Activated B cell treated with CpG ODN at 0.5 μM for 24 hours (primary cell): ENCODE results near the gene TRIM2. TPM values are rescaled to one million over a fixed set of nuclear protein-coding genes. Genes with fewer than 3 reads are reported as not detected.

ENCODE experiments used
- ATAC-seq: fragments of 200-7000 bp; cut with Tn5 transposase; one replicate; pipeline ENCODE4 v1.10.0; 2021; ENCODE audit warnings: low read depth, mild to moderate bottlenecking, moderate library complexity
- CTCF ChIA-PET: fragments of 350-600 bp; sonication (Branson Sonifier 250); formaldehyde crosslinking; loops from one replicate; lab custom pipeline; 2021; ENCODE audit warnings: antibody characterized with exemption; lab: Charles Lee
- POLR2A ChIA-PET: fragments of 350-600 bp; sonication (Branson Sonifier 250); formaldehyde crosslinking; loops from one replicate; lab custom pipeline; 2021; ENCODE audit warnings: antibody characterized with exemption; lab: Charles Lee
- DNase-seq: peaks from one replicate; pipeline ENCODE4 v3.0.0; 2022
- H3K27ac Mint-ChIP-seq: one replicate; pipeline ENCODE4 v1.8.0; 2020; ENCODE audit warnings: mixed read lengths
- H3K27me3 Mint-ChIP-seq: one replicate; pipeline ENCODE4 v1.8.0; 2021; ENCODE audit warnings: mixed read lengths
- H3K36me3 Mint-ChIP-seq: one replicate; pipeline ENCODE4 v1.8.0; 2021; ENCODE audit warnings: low read depth, mixed read lengths
- H3K4me1 Mint-ChIP-seq: one replicate; pipeline ENCODE4 v1.8.0; 2021; ENCODE audit warnings: mixed read lengths
- H3K4me3 Mint-ChIP-seq: one replicate; pipeline ENCODE4 v1.8.0; 2020; ENCODE audit warnings: mild to moderate bottlenecking, mixed read lengths
- H3K9me3 Mint-ChIP-seq: one replicate; pipeline ENCODE4 v1.8.0; 2020; ENCODE audit warnings: mixed read lengths
- CTCF ChIP-seq: fragments of 200-600 bp; IDR thresholded peaks from one replicate; pipeline ENCODE4 v1.8.0; 2022; ENCODE audit warnings: antibody characterized with exemption, mild to moderate bottlenecking
- intact Hi-C: fragments of 100-400 bp; cut with micrococcal nuclease; formaldehyde crosslinking; loops from one replicate; pipeline ENCODE4 v1.15.1; 2024
- total RNA-seq: library from RNA; stranded (reverse); gene quantifications from 2 replicates; pipeline ENCODE4 v1.2.3, GENCODE V29; 2022

Gene TRIM2
- total RNA-seq, 1 donor from 2014 or later, result 5.1 TPM

- DNase-seq (no peak), ATAC-seq (no peak)
- H3K36me3 Mint-ChIP-seq, result peaks cover 3% of the 10 kb centered on the region
- H3K4me3 Mint-ChIP-seq, result peak overlapping the region; percentile 46
- H3K4me1 Mint-ChIP-seq, result peaks cover 42% of the 10 kb centered on the region
- H3K27ac Mint-ChIP-seq, result peak overlapping the region; percentile 7
- TF ChIP-seq CTCF, result no peak
- H3K9me3 Mint-ChIP-seq, result no peaks in the 10 kb centered on the region
- H3K27me3 Mint-ChIP-seq, result no peaks in the 10 kb centered on the region
- ChIA-PET POLR2A (interaction anchor here (0.6 to 1.9 kb wide), 2 partner anchors 47 to 300 kb away, joined by 5 to 6 read pairs; no protein-coding TSS in a partner anchor), CTCF (interaction anchor here (1.0 to 3.3 kb wide), 3 partner anchors 231 to 300 kb away, joined by 3 to 21 read pairs (median 3); no protein-coding TSS in a partner anchor)
- intact Hi-C loops, result loop anchor here (5.0 to 10.0 kb wide), 3 partner anchors 1162 to 1581 kb away; partner anchors contain the start of genes FGG and GATB
Measured at GRCh38 chr4:153342751-153343552, 138.7 kb downstream of the TRIM2 start.

GRCh38 chr4:153344131-153345011 lies 140.1 kb downstream of the TRIM2 start, which contains the start of gene MND1:
MND1 (plus strand) TSS chr4:153344688; CDS start chr4:153344738, 50 bp downstream.
- Mint-ChIP-seq H3K4me3 (peak within 1 kb of the TSS; percentile 94), H3K36me3 (peaks cover 3% of the 10 kb centered on the region), H3K27ac (no peak within 1 kb of the TSS), H3K4me1 (peaks cover 44% of the 10 kb centered on the region), H3K9me3 (no peaks in the 10 kb centered on the region), H3K27me3 (no peaks in the 10 kb centered on the region)
- DNase-seq (peak; percentile 91), ATAC-seq (peak; percentile 93)
- ChIA-PET CTCF (interaction anchor here (0.5 to 3.3 kb wide), 6 partner anchors 74 to 299 kb away, joined by 3 to 21 read pairs (median 3); no protein-coding TSS in a partner anchor), POLR2A (interaction anchor here (0.7 to 1.8 kb wide), 3 partner anchors 178 to 230 kb away, joined by 3 to 5 read pairs (median 4); no protein-coding TSS in a partner anchor)
- peak; percentile 72 for TF ChIP-seq CTCF
- intact Hi-C loops, result loop anchor here (1.0 to 10.0 kb wide), 10 partner anchors 89 to 1582 kb away; partner anchors contain the start of genes FGG and GATB

- intact Hi-C loops, result loop anchor here (1.0 to 10.0 kb wide), 4 partner anchors 94 to 1270 kb away; partner anchors contain the start of gene FGG
- CTCF ChIA-PET, result interaction anchor here (0.5 to 2.3 kb wide), 12 partner anchors 30 to 405 kb away, joined by 3 to 21 read pairs (median 4); partner anchors contain the start of gene TMEM131L
- POLR2A ChIA-PET, result interaction anchor here (0.9 to 1.8 kb wide), 3 partner anchors 121 to 236 kb away, joined by 3 to 8 read pairs (median 5); partner anchors contain the start of gene TMEM131L
- Mint-ChIP-seq H3K36me3 (peaks cover 3% of the 10 kb centered on the region), H3K9me3 (no peaks in the 10 kb centered on the region), H3K27ac (no peak overlapping the region), H3K27me3 (no peaks in the 10 kb centered on the region), H3K4me1 (peaks cover 44% of the 10 kb centered on the region), H3K4me3 (peak overlapping the region; percentile 94)
- DNase-seq (peak; percentile 28), ATAC-seq (peak; percentile 33)
- TF ChIP-seq CTCF, result no peak
Measured at GRCh38 chr4:153345012-153345981, 141.1 kb downstream of the TRIM2 start.

GRCh38 chr4:153346031-153346430 lies 141.8 kb downstream of the TRIM2 start:
- POLR2A ChIA-PET, result interaction anchor here (0.9 to 1.8 kb wide), 3 partner anchors 120 to 236 kb away, joined by 3 to 8 read pairs (median 5); partner anchors contain the start of gene TMEM131L
- ATAC-seq, result no peak
- CTCF ChIA-PET, result interaction anchor here (0.5 to 2.3 kb wide), 12 partner anchors 30 to 404 kb away, joined by 3 to 21 read pairs (median 4); partner anchors contain the start of gene TMEM131L
- no peak for TF ChIP-seq CTCF
- no peaks in the 10 kb centered on the region for H3K9me3 Mint-ChIP-seq
- H3K4me3 Mint-ChIP-seq, result peak overlapping the region; percentile 94
- DNase-seq, result no peak
- H3K27ac Mint-ChIP-seq, result no peak overlapping the region
- intact Hi-C loops, result loop anchor here (10.0 kb wide), 2 partner anchors 1159 to 1269 kb away; partner anchors contain the start of gene FGG
- peaks cover 43% of the 10 kb centered on the region for H3K4me1 Mint-ChIP-seq
- H3K27me3 Mint-ChIP-seq, result no peaks in the 10 kb centered on the region
- peaks cover 3% of the 10 kb centered on the region for H3K36me3 Mint-ChIP-seq
